Fibroblast of lung (primary cell): ENCODE results near the gene RDH16.

Experiments used
- EZH2 ChIP-seq: IDR thresholded peaks from 2 replicates; pipeline ENCODE4 v1.5.1; 2012; ENCODE audit warnings: low read length, control low read depth, mild to moderate bottlenecking; ENCODE audit errors: missing control alignments
- TF ChIP-seq, protein P1 (sequence below), 2 donors: IDR thresholded peaks in 1 of 2; conservative IDR thresholded peaks in 1 of 2; 1 replicate in 1 of 2; 2 replicates in 1 of 2; pipeline ENCODE4 v1.5.1; 2011 to 2012; ENCODE audit warnings: low read length in 2 of 2, control low read depth in 1 of 2, inconsistent platforms in 1 of 2, low read depth in 1 of 2, mild to moderate bottlenecking in 1 of 2

DNA sequence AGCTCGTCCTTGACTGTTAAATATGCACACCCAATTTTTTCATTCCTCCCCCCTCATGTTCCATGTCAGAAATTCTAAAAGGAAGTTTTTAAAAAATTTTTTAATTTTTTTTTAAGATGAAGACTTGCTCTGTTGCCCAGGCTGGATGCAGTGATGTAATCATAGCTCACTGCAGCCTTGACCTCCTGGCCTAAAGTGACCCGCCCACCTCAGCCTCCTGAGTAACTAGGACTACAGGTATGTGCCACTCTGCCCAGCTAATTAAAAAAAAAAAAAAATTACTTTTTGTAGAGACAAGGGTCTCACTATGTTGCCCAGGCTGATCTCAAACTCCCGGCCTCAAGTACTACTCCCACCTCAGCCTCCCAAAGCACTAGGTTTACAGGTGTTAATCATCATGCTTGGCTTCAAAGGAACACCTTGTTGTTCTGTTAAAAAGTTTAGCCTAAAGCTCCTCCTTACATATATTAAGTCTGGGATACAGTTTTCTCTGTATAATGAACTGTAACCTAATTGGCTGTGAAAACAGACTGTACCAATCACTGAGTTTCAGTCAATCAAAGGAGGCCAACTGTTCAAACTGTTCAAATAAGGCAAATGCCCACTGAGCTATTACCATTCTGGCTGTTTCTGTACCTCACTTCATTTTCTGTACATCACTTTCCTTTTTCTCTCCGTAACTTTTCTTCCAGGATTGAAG, 41.0 kb downstream of the RDH16 start:
- TF ChIP-seq, protein P1, sequence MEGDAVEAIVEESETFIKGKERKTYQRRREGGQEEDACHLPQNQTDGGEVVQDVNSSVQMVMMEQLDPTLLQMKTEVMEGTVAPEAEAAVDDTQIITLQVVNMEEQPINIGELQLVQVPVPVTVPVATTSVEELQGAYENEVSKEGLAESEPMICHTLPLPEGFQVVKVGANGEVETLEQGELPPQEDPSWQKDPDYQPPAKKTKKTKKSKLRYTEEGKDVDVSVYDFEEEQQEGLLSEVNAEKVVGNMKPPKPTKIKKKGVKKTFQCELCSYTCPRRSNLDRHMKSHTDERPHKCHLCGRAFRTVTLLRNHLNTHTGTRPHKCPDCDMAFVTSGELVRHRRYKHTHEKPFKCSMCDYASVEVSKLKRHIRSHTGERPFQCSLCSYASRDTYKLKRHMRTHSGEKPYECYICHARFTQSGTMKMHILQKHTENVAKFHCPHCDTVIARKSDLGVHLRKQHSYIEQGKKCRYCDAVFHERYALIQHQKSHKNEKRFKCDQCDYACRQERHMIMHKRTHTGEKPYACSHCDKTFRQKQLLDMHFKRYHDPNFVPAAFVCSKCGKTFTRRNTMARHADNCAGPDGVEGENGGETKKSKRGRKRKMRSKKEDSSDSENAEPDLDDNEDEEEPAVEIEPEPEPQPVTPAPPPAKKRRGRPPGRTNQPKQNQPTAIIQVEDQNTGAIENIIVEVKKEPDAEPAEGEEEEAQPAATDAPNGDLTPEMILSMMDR (conservative IDR thresholded peaks at IDR 0.05 in 1 of 2, IDR thresholded peaks at IDR 0.05 in 1 of 2; ENCODE audit: low read depth in 1 of 2, low read length in 2 of 2): no peak
- no peak for TF ChIP-seq EZH2
